ENCODE data around the gene TSPAN5. TPM values are rescaled to one million over a fixed set of nuclear protein-coding genes. Genes with fewer than 3 reads are reported as not detected.

TSPAN5 gene
- total and polyA plus RNA-seq, 2 of the 4 experiments (the other 2 are of a cell fraction): 64.8 to 79.6 TPM

DNA sequence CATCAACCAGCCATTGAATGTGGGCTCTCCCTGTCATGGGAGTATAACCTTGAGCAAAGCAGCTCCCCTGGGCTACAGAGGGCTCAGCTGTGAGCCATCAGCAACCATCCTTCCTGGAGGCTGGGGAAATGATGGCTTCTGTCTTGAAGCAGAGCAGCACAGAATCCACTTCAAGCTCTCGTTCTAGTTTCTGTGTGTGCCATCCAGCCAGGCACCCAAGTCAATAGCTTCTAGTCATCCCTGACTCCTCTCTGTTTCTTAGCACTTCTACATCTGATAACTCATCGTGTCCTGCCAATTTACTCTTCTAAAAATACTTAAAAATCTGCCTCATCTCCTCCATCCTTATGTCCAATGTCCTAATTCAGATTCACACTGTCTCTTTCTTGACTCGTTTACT lies 42.2 kb upstream of the TSPAN5 start:
- Histone ChIP-seq H3K4me3 (ENCODE audit: insufficient read depth, low read depth, low read length) (no peak overlapping the region), H4K5ac (ENCODE audit: low read depth, low read length) (no peak overlapping the region), H3K14ac (replicated peaks; ENCODE audit: low read depth, low read length) (no peak overlapping the region), H4K91ac (ENCODE audit: insufficient read depth, low read depth, low read length) (no peak overlapping the region), H2AK9ac (replicated peaks; ENCODE audit: low read depth, low read length, poor library complexity) (no peak overlapping the region), H3K23ac (ENCODE audit: low read depth, low read length) (no peak overlapping the region), H4K8ac (ENCODE audit: low read depth in 2 of 2, low read length in 2 of 2) (no peak overlapping the region), H2AFZ (replicated peaks; ENCODE audit: low read length, poor library complexity) (no peak overlapping the region), H3K9me3 (ENCODE audit: control insufficient read depth, insufficient read depth, low read length) (peaks cover 5% of the 10 kb centered on the region; the same call in 1 of the 2 replicates), H3K9ac (ENCODE audit: low read depth, low read length) (no peak overlapping the region), H3K18ac (ENCODE audit: low read depth, low read length) (no peak overlapping the region), H3K79me1 (ENCODE audit: low read depth in 1 of 2, low read length in 2 of 2) (no peaks in the 10 kb centered on the region), H3K9me1 (ENCODE audit: insufficient read depth, low read length) (no peaks in the 10 kb centered on the region), H2BK20ac (ENCODE audit: low read depth, low read length) (no peak overlapping the region), H4K20me1 (ENCODE audit: insufficient read depth, low read length) (no peaks in the 10 kb centered on the region), H2AK5ac (ENCODE audit: low read depth, low read length) (no peak overlapping the region), H2BK5ac (ENCODE audit: low read depth, low read length, poor library complexity, severe bottlenecking) (no peak overlapping the region), H3K27ac (ENCODE audit: insufficient read depth, low read length) (no peak overlapping the region), H3K27me3 (ENCODE audit: control insufficient read depth, insufficient read depth, low read length) (peaks cover 6% of the 10 kb centered on the region), H3K4ac (ENCODE audit: low read depth, low read length) (no peak overlapping the region), H3K56ac (ENCODE audit: extremely low read depth, insufficient read depth, low read length) (no peak overlapping the region), H2BK15ac (ENCODE audit: low read depth, low read length) (no peak overlapping the region), H2BK120ac (ENCODE audit: low read depth, low read length) (no peak overlapping the region), H3K36me3 (ENCODE audit: control insufficient read depth, insufficient read depth, low read length) (no peaks in the 10 kb centered on the region), H3K4me1 (ENCODE audit: control insufficient read depth, insufficient read depth, low read length) (no peaks in the 10 kb centered on the region), H3K4me2 (ENCODE audit: low read depth, low read length) (no peak overlapping the region)
- 64% methylated on average over 2 of the region's 3 CpGs; no CpG with 5 or more reads in 1 of the 2 experiments for WGBS, 2 experiments (ENCODE audit: extremely low coverage in 2 of 2, insufficient read length in 1 of 2)
- in situ Hi-C loops (cut with MboI; ENCODE audit: low sequenced_read_pairs) (no loop called here), dilution Hi-C loops (cut with HindIII; ENCODE audit: low sequenced_read_pairs, unreplicated experiment) (no loop called here), intact Hi-C loops (cut with micrococcal nuclease) (no loop called here)
- DNase-seq (no peak), ATAC-seq (ENCODE audit: low read depth) (no peak)
- no TSS peak for BruUV-seq (replicated peaks)
- no peak for TF ChIP-seq MXI1 (IDR thresholded peaks at IDR 0.05; ENCODE audit: borderline replicate concordance, low read depth, low read length)
- no peak for TF ChIP-seq BHLHE40 (IDR thresholded peaks at IDR 0.05; ENCODE audit: low read depth, low read length)
- TF ChIP-seq MAFK (IDR thresholded peaks at IDR 0.05; ENCODE audit: low read depth, low read length): no peak
- TF ChIP-seq FOS (IDR thresholded peaks at IDR 0.05; ENCODE audit: low read depth, low read length): no peak
- TF ChIP-seq ELK1 (IDR thresholded peaks at IDR 0.05; ENCODE audit: borderline replicate concordance, low read depth, low read length): no peak
- TF ChIP-seq RFX5 (IDR thresholded peaks at IDR 0.05; ENCODE audit: low read depth, low read length): no peak
- TF ChIP-seq RCOR1 (IDR thresholded peaks at IDR 0.05; ENCODE audit: insufficient replicate concordance, low read length): no peak
- TF ChIP-seq CEBPB (IDR thresholded peaks at IDR 0.05; ENCODE audit: low read depth, low read length): no peak
- no peak for TF ChIP-seq CTCF (conservative IDR thresholded peaks at IDR 0.05; ENCODE audit: low read depth, low read length)
- TF ChIP-seq POLR2A (IDR thresholded peaks at IDR 0.05; ENCODE audit: low read depth, low read length): no peak
- no peak for TF ChIP-seq USF2 (IDR thresholded peaks at IDR 0.05; ENCODE audit: low read depth, low read length)
- no peak for TF ChIP-seq SMC3 (IDR thresholded peaks at IDR 0.05; ENCODE audit: low read depth, low read length)
- TF ChIP-seq NFE2L2 (IDR thresholded peaks at IDR 0.05; ENCODE audit: low read depth, low read length): no peak
- TF ChIP-seq CHD1 (IDR thresholded peaks at IDR 0.05; ENCODE audit: low read depth, low read length): no peak
- ChIA-PET POLR2A (ENCODE audit: unreplicated experiment) (no interaction called here), CTCF (interaction anchor here (0.6 kb wide), 1 partner anchor 9 kb away, joined by 3 read pairs; no protein-coding TSS in a partner anchor)

All from IMR-90 (cell line).